Endothelial cell of umbilical vein (primary cell): ENCODE measurements around the gene EIF2S3B. TPM values are rescaled to one million over a fixed set of nuclear protein-coding genes. Genes with fewer than 3 reads are reported as not detected.

Experiments used
- BruUV-seq: library from RNA; stranded (reverse); fragments of 400-500 nt; replicated peaks from 2 replicates; lab custom pipeline; 2021; lab: Mats Ljungman, UMichigan
- CTCF ChIA-PET: fragments of 300-600, 350-600 bp; sonication (Branson Sonifier 250); formaldehyde crosslinking; loops from one replicate; lab custom pipeline; 2021; ENCODE audit warnings: antibody characterized with exemption, inconsistent platforms; lab: Charles Lee
- POLR2A ChIA-PET: fragments of 300-600, 350-600 bp; sonication (Branson Sonifier 250); formaldehyde crosslinking; loops from one replicate; lab custom pipeline; 2021; ENCODE audit warnings: antibody characterized with exemption, inconsistent platforms; lab: Charles Lee
- DNase-seq: peaks from one replicate; pipeline ENCODE4 v3.0.0-alpha.2; 2011; ENCODE audit warnings: low read depth, low spot score
- FAIRE-seq: peaks from 2 replicates; lab custom pipeline; 2011; peaks lifted over from hg19 to GRCh38; lab: Jason Lieb, UNC
- H2AFZ ChIP-seq: 2 replicates; pipeline ENCODE4 v1.6.0; 2012; ENCODE audit warnings: low read depth, low read length, control low read depth, inconsistent platforms
- H3K27ac ChIP-seq: 2 replicates; pipeline ENCODE4 v1.5.1; 2011; ENCODE audit warnings: low read depth, mild to moderate bottlenecking, control low read depth, low read length, moderate library complexity; ENCODE audit not compliant: insufficient read depth
- H3K27me3 ChIP-seq, 2 experiments: 2 replicates each; pipeline versions ENCODE4 v1.6.0 to v1.6.1; 2011; ENCODE audit warnings: low read length in 2 of 2, mixed read lengths in 1 of 2; ENCODE audit not compliant: control insufficient read depth in 2 of 2, insufficient read depth in 2 of 2
- H3K36me3 ChIP-seq, 2 experiments: 2 replicates in 1 of 2; 3 replicates in 1 of 2; pipeline ENCODE4 v1.5.1; 2011; ENCODE audit warnings: low read length in 2 of 2, mild to moderate bottlenecking in 1 of 2, moderate library complexity in 1 of 2; ENCODE audit not compliant: control insufficient read depth in 2 of 2, insufficient read depth in 2 of 2; ENCODE audit errors: extremely low read depth in 1 of 2
- H3K4me1 ChIP-seq: 3 replicates; pipeline ENCODE4 v1.5.1; 2011; ENCODE audit warnings: mild to moderate bottlenecking, low read length; ENCODE audit not compliant: control insufficient read depth, insufficient read depth; ENCODE audit errors: extremely low read depth
- H3K4me2 ChIP-seq: 2 replicates; pipeline ENCODE4 v1.6.1; 2011; ENCODE audit warnings: low read length, control low read depth, mixed read lengths; ENCODE audit not compliant: insufficient read depth
- H3K4me3 ChIP-seq, 3 experiments: fragments of 200-600 bp in 1 of 3; sonication (generic), shearing (Covaris generic) in 1 of 3; replicated peaks in 1 of 3; 2 replicates each; pipeline ENCODE4 v1.5.1; 2011 to 2016; ENCODE audit warnings: control low read depth in 3 of 3, low read length in 3 of 3, mild to moderate bottlenecking in 2 of 3, inconsistent platforms in 1 of 3, low read depth in 1 of 3, moderate library complexity in 1 of 3; ENCODE audit not compliant: insufficient read depth in 1 of 3
- H3K79me2 ChIP-seq: 2 replicates; pipeline ENCODE4 v1.6.0; 2012; ENCODE audit warnings: low read length, inconsistent platforms; ENCODE audit not compliant: control insufficient read depth, insufficient read depth
- H3K9ac ChIP-seq: replicated peaks from 2 replicates; pipeline ENCODE3; 2011; ENCODE audit warnings: low read length, control low read depth; ENCODE audit not compliant: insufficient read depth; ENCODE audit errors: extremely low read depth
- H3K9me1 ChIP-seq: replicated peaks from 3 replicates; pipeline ENCODE4 v1.6.0; 2011; ENCODE audit warnings: mild to moderate bottlenecking, low read length; ENCODE audit not compliant: control insufficient read depth, insufficient read depth; ENCODE audit errors: extremely low read depth
- H3K9me3 ChIP-seq: replicated peaks from 2 replicates; pipeline ENCODE4 v1.5.1; 2012; ENCODE audit warnings: low read length, inconsistent platforms; ENCODE audit not compliant: control insufficient read depth, insufficient read depth
- H4K20me1 ChIP-seq: replicated peaks from 2 replicates; pipeline ENCODE3; 2011; ENCODE audit warnings: mild to moderate bottlenecking, low read length; ENCODE audit not compliant: control insufficient read depth, insufficient read depth; ENCODE audit errors: extremely low read depth
- EZH2 ChIP-seq: IDR thresholded peaks from 2 replicates; pipeline ENCODE4 v1.6.1; 2012; ENCODE audit warnings: borderline replicate concordance, low read depth, mild to moderate bottlenecking, moderate library complexity, low read length, inconsistent platforms; ENCODE audit not compliant: severe bottlenecking
- FOS ChIP-seq: IDR thresholded peaks from 2 replicates; pipeline ENCODE4 v1.6.1; 2011; ENCODE audit warnings: mild to moderate bottlenecking, low read length, moderate library complexity, borderline replicate concordance; ENCODE audit not compliant: insufficient read depth
- GATA2 ChIP-seq: IDR thresholded peaks from 2 replicates; pipeline ENCODE4 v1.7.0; 2011; ENCODE audit warnings: low read depth, mild to moderate bottlenecking, moderate library complexity, mixed read lengths, low read length; ENCODE audit not compliant: insufficient read length, insufficient read depth
- JUN ChIP-seq: IDR thresholded peaks from 2 replicates; pipeline ENCODE4 v1.6.1; 2011; ENCODE audit warnings: borderline replicate concordance, low read depth; ENCODE audit not compliant: insufficient read length, insufficient read depth
- MYC ChIP-seq: IDR thresholded peaks from one replicate; pipeline ENCODE4 v1.6.1; 2011; ENCODE audit warnings: mild to moderate bottlenecking, low read depth, low read length
- POLR2A ChIP-seq: IDR thresholded peaks from 2 replicates; pipeline ENCODE4 v1.6.1; 2012; ENCODE audit warnings: low read depth, mild to moderate bottlenecking, control low read depth, low read length
- POLR2AphosphoS5 ChIP-seq: IDR thresholded peaks from 2 replicates; pipeline ENCODE4 v1.6.1; 2012; ENCODE audit warnings: low read depth, mild to moderate bottlenecking, control low read depth, low read length, moderate library complexity; ENCODE audit not compliant: insufficient read depth
- dilution Hi-C: fragments of 300-500 bp; cut with MboI; formaldehyde crosslinking; loops from one replicate; pipeline ENCODE4 v1.15.0; 2019; ENCODE audit warnings: low sequenced_read_pairs; ENCODE audit not compliant: extremely low pct_ligation_motif_present
- intact Hi-C: fragments of 100-400 bp; cut with micrococcal nuclease; formaldehyde crosslinking; loops from one replicate; pipeline ENCODE4 v1.10.0; 2022
- polyA plus RNA-seq, 4 experiments: library from polyadenylated mRNA; depleted of rRNA in 3 of 4; stranded (reverse) in 3 of 4; unstranded in 1 of 4; fragments of >200 nt; gene quantifications; 2 replicates each; pipeline versions ENCODE4 v1.2.1 to v1.2.3, GENCODE V29; 2011 to 2012; ENCODE audit warnings: missing spikeins in 1 of 4
- total RNA-seq: library from RNA; stranded (reverse); gene quantifications from 2 replicates; pipeline ENCODE4 v1.2.3, GENCODE V29; 2021
- TF ChIP-seq, protein P1 (sequence below), 2 donors: IDR thresholded peaks; 1 replicate in 1 of 2; 2 replicates in 1 of 2; pipeline ENCODE4 v1.5.1; 2011; ENCODE audit warnings: low read length in 2 of 2, mild to moderate bottlenecking in 2 of 2, moderate library complexity in 2 of 2, control low read depth in 1 of 2, inconsistent platforms in 1 of 2, low read depth in 1 of 2; ENCODE audit not compliant: insufficient read depth in 1 of 2; ENCODE audit errors: extremely low read depth in 1 of 2
- TF ChIP-seq, protein P2 (sequence below): IDR thresholded peaks from 2 replicates; pipeline ENCODE4 v1.6.1; 2011; ENCODE audit not compliant: insufficient read depth, insufficient read length

EIF2S3B gene
- total and polyA plus RNA-seq, 2 donors (not counting 3 experiments of a cell fraction or from before 2014, with no cell fraction given), result 0.21 to 0.55 TPM

DNA sequence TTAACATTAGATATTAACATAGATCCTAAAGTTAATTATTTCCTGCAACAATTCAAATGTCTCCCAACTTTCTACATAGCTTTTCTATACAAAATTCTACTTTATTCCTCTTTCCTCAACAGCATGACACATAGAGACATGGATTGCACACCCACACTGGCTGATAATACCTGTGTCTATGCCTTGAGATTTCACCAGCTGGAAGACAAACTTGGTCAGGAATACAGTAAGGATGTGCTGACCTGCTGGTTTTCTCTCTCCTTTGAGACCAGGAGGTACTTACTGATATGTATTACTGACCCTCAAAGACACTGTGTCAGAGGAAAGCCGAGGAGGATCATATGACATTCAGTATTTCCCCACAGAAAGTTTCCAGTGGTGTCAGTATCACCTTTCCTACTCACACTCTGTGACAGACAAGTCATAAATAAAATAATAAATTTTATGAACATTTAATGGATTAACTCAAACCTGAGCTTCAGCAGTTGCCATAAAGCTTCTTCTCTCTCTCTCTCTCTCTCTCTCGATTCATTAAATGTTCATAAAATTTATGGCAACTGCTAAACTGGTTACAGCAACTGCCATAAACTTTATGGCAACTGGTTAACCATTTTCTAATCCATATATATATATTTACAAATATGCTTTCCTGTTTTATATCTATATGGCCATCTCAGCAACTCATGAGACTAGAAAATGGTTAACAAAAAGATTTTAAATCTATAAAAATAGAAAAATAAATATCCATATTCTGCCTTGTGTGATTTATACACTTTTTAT, 22.7 kb downstream of the EIF2S3B start:
- dilution Hi-C loops, result no loop called here
- Histone ChIP-seq H3K36me3 (no peaks in the 10 kb centered on the region), H3K79me2 (no peaks in the 10 kb centered on the region), H2AFZ (no peak overlapping the region), H3K4me2 (no peak overlapping the region), H3K27me3 (no peaks in the 10 kb centered on the region), H3K9me3 (no peaks in the 10 kb centered on the region), H3K4me3 (no peak overlapping the region), H3K9me1 (no peaks in the 10 kb centered on the region), H3K27ac (no peak overlapping the region), H3K9ac (no peak overlapping the region), H3K4me1 (no peaks in the 10 kb centered on the region), H4K20me1 (no peaks in the 10 kb centered on the region)
- TF ChIP-seq POLR2A (no peak), GATA2 (no peak), JUN (no peak), EZH2 (no peak), MYC (no peak), FOS (no peak), POLR2AphosphoS5 (no peak)
- TF ChIP-seq, protein P1, sequence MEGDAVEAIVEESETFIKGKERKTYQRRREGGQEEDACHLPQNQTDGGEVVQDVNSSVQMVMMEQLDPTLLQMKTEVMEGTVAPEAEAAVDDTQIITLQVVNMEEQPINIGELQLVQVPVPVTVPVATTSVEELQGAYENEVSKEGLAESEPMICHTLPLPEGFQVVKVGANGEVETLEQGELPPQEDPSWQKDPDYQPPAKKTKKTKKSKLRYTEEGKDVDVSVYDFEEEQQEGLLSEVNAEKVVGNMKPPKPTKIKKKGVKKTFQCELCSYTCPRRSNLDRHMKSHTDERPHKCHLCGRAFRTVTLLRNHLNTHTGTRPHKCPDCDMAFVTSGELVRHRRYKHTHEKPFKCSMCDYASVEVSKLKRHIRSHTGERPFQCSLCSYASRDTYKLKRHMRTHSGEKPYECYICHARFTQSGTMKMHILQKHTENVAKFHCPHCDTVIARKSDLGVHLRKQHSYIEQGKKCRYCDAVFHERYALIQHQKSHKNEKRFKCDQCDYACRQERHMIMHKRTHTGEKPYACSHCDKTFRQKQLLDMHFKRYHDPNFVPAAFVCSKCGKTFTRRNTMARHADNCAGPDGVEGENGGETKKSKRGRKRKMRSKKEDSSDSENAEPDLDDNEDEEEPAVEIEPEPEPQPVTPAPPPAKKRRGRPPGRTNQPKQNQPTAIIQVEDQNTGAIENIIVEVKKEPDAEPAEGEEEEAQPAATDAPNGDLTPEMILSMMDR (IDR thresholded peaks at IDR 0.05; ENCODE audit: extremely low read depth in 1 of 2, insufficient read depth in 1 of 2, low read depth in 1 of 2, low read length in 2 of 2), result no peak
- TF ChIP-seq, protein P2, sequence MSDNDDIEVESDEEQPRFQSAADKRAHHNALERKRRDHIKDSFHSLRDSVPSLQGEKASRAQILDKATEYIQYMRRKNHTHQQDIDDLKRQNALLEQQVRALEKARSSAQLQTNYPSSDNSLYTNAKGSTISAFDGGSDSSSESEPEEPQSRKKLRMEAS, result no peak
- DNase-seq, result no peak
- CTCF ChIA-PET, result no interaction called here
- intact Hi-C loops, result no loop called here
- POLR2A ChIA-PET, result no interaction called here
- FAIRE-seq, result no peak
- no TSS peak for BruUV-seq
